Neural progenitor cell (in vitro differentiated cells): ENCODE measurements around the gene NCF1.
"Not testable (repeated sequence)": the region's sequence is repeated elsewhere in the genome, so short reads cannot be mapped to it uniquely, and the experiment has no call there.

Experiments
- EZH2 ChIP-seq: fragments of 200-600 bp; sonication (generic); IDR thresholded peaks from 2 replicates; pipeline ENCODE4 v1.6.1; 2017; ENCODE audit warnings: antibody characterized with exemption, mild to moderate bottlenecking, moderate library complexity
- EZH2phosphoT487 ChIP-seq: fragments of 200-600 bp; sonication (generic); IDR thresholded peaks from 2 replicates; pipeline ENCODE4 v1.6.1; 2017; ENCODE audit warnings: antibody characterized with exemption
- TF ChIP-seq, protein P1 (sequence below): fragments of 200-600 bp; sonication (generic); IDR thresholded peaks from 2 replicates; pipeline ENCODE4 v1.5.1; 2017; ENCODE audit warnings: antibody characterized with exemption, mild to moderate bottlenecking

DNA sequence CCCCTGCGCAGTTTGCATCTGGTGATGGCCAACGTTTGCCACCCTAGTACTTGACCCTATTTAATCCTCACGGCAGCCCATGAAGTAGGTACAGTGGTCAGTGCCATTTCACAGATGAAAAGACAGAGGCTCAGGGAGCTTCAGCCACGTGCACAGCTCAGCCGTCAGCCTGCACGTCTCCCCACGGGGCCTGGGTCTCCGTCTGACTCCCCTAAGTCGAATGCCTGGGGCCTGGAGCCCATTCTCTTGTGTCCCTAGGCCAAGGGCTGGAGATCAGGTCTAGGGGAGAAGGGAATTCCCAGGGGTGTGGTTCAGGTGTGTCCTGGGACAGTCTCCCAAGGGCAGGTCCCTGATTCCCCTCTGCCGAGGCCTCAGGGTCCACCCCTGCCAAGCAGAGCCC is 6.8 kb upstream of the NCF1 start:
- TF ChIP-seq, protein P1, sequence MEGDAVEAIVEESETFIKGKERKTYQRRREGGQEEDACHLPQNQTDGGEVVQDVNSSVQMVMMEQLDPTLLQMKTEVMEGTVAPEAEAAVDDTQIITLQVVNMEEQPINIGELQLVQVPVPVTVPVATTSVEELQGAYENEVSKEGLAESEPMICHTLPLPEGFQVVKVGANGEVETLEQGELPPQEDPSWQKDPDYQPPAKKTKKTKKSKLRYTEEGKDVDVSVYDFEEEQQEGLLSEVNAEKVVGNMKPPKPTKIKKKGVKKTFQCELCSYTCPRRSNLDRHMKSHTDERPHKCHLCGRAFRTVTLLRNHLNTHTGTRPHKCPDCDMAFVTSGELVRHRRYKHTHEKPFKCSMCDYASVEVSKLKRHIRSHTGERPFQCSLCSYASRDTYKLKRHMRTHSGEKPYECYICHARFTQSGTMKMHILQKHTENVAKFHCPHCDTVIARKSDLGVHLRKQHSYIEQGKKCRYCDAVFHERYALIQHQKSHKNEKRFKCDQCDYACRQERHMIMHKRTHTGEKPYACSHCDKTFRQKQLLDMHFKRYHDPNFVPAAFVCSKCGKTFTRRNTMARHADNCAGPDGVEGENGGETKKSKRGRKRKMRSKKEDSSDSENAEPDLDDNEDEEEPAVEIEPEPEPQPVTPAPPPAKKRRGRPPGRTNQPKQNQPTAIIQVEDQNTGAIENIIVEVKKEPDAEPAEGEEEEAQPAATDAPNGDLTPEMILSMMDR: not testable (repeated sequence)
- TF ChIP-seq EZH2, EZH2phosphoT487: not testable (repeated sequence)
